Left lung (tissue), 10 donors: ENCODE results near the gene GTF2A1. TPM values are rescaled to one million over a fixed set of nuclear protein-coding genes. Genes with fewer than 3 reads are reported as not detected.
A peak's percentile ranks its signal among the peaks of the same experiment; 100 is the strongest.

Experiments
- ATAC-seq: fragments of 200-7000 bp; cut with Tn5 transposase; one replicate; pipeline ENCODE4 v1.9.1; 2020; ENCODE audit warnings: moderate library complexity
- DNase-seq, 4 donors: peaks; one replicate each; pipeline ENCODE4 v3.0.0-alpha.2; 2013 to 2020
- H3K27ac ChIP-seq, 2 donors: fragments of 200-600 bp; sonication (generic) in 1 of 2; one replicate each; pipeline versions ENCODE4 v1.5.0 to v1.8.0; 2020 to 2021
- H3K27me3 ChIP-seq, 2 donors: fragments of 200-600 bp; sonication (generic) in 1 of 2; one replicate each; pipeline versions ENCODE4 v1.5.0 to v1.8.0; 2020 to 2021
- H3K36me3 ChIP-seq, 2 donors: fragments of 200-600 bp; sonication (generic) in 1 of 2; one replicate each; pipeline versions ENCODE4 v1.5.0 to v1.8.0; 2020 to 2021
- H3K4me1 ChIP-seq, 2 donors: fragments of 200-600 bp; one replicate each; pipeline ENCODE4 v1.8.0; 2021
- H3K4me3 ChIP-seq, 2 donors: fragments of 200-600 bp; sonication (generic) in 1 of 2; one replicate each; pipeline versions ENCODE4 v1.5.0 to v1.8.0; 2020 to 2021; ENCODE audit warnings: mild to moderate bottlenecking in 1 of 2
- H3K9me3 ChIP-seq, 2 donors: fragments of 200-600 bp; sonication (generic) in 1 of 2; one replicate each; pipeline versions ENCODE4 v1.5.0 to v1.8.0; 2020 to 2021
- intact Hi-C, 2 donors: fragments of 100-400 bp; cut with DNase I; formaldehyde crosslinking; loops; one replicate each; pipeline versions ENCODE4 v1.11.2 to v1.14.2; 2022
- polyA plus RNA-seq, 6 donors: library from polyadenylated mRNA; unstranded; fragments of 120-200 nt; gene quantifications; one replicate each; pipeline ENCODE4 v1.2.1, GENCODE V29; 2013; ENCODE audit not compliant: insufficient read length in 6 of 6
- total RNA-seq, 2 donors: library from RNA; stranded (reverse); fragmentation: NEBNext Ultra II Directional; extraction: Animal tissue kit (Norgen Biotek cat#: 25700); gene quantifications; one replicate each; pipeline ENCODE4 v1.2.1, GENCODE V29; 2021
- TF ChIP-seq, protein P1 (sequence below), 2 donors: fragments of 200-600 bp; sonication (generic) in 1 of 2; IDR thresholded peaks; one replicate each; pipeline versions ENCODE4 v1.5.0 to v1.8.0; 2021; ENCODE audit warnings: antibody characterized with exemption in 2 of 2
- donor health status: DM: no; HTN: yes; CAD: no.
- donor health status: DM: no; HTN: no; CAD: no.

GTF2A1 gene
- total and polyA plus RNA-seq, 8 donors, result 26.0 to 41.8 (median 33.3) TPM

DNA sequence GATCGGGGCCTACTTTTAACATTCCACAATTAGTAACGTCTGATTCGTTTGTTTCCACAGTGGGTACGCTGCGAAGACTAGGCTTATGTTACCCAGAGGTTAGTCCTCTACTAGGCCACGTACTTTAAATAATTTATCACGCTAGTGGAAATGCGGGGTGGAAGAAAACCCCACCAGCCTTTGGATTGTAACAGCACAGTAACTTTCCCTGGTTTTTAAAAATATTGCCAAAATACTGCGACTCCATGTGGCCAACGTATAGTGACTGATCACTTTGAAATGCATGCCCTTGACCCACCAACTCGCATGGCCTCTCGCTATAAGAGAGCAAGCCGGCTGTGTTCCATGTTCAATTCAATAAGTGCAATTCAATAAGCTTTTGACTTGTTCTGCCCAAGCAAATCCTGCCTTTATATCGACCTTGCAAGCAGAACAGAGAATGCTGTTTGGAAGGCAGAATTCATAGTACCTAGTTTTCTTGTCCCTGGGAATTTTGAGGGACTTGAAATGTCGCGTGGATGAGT is 882 bp upstream of the GTF2A1 start:
- ATAC-seq, result no peak
- intact Hi-C loops, result no loop called here
- peak overlapping the region; percentile 47 to 64 for H3K4me3 ChIP-seq
- no peaks in the 10 kb centered on the region for H3K27me3 ChIP-seq
- H3K27ac ChIP-seq, result peak overlapping the region; percentile 100
- no peaks in the 10 kb centered on the region for H3K9me3 ChIP-seq
- TF ChIP-seq, protein P1, sequence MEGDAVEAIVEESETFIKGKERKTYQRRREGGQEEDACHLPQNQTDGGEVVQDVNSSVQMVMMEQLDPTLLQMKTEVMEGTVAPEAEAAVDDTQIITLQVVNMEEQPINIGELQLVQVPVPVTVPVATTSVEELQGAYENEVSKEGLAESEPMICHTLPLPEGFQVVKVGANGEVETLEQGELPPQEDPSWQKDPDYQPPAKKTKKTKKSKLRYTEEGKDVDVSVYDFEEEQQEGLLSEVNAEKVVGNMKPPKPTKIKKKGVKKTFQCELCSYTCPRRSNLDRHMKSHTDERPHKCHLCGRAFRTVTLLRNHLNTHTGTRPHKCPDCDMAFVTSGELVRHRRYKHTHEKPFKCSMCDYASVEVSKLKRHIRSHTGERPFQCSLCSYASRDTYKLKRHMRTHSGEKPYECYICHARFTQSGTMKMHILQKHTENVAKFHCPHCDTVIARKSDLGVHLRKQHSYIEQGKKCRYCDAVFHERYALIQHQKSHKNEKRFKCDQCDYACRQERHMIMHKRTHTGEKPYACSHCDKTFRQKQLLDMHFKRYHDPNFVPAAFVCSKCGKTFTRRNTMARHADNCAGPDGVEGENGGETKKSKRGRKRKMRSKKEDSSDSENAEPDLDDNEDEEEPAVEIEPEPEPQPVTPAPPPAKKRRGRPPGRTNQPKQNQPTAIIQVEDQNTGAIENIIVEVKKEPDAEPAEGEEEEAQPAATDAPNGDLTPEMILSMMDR (IDR thresholded peaks at IDR 0.05), result no peak
- no peaks in the 10 kb centered on the region for H3K36me3 ChIP-seq
- H3K4me1 ChIP-seq, result peaks cover 0 to 36% of the 10 kb centered on the region in 2 donors
- no peak for DNase-seq

GRCh38 chr14:81220580-81220829 is 254 bp downstream of the GTF2A1 start:
- H3K27ac ChIP-seq, result peak overlapping the region; percentile 100
- peak overlapping the region; percentile 48 to 64 for H3K4me3 ChIP-seq
- ATAC-seq (no peak), DNase-seq (no peak)
- TF ChIP-seq, protein P1 (IDR thresholded peaks at IDR 0.05), result no peak
- no peaks in the 10 kb centered on the region for H3K27me3 ChIP-seq
- peaks cover 2 to 8% of the 10 kb centered on the region in 2 donors for H3K36me3 ChIP-seq
- H3K9me3 ChIP-seq, result no peaks in the 10 kb centered on the region
- H3K4me1 ChIP-seq, result peaks cover 0 to 36% of the 10 kb centered on the region in 2 donors
- intact Hi-C loops, result no loop called here

- TF ChIP-seq, protein P1 (IDR thresholded peaks at IDR 0.05), result no peak
- peaks cover 5 to 13% of the 10 kb centered on the region in 2 donors for H3K36me3 ChIP-seq
- H3K4me1 ChIP-seq, result peaks cover 0 to 36% of the 10 kb centered on the region in 2 donors
- DNase-seq, result peak; percentile 40 to 89 (median 50)
- peak overlapping the region; percentile 100 for H3K27ac ChIP-seq
- H3K4me3 ChIP-seq, result peak overlapping the region; percentile 56 to 64
- peak; percentile 6 for ATAC-seq
- no peaks in the 10 kb centered on the region for H3K9me3 ChIP-seq
- no peaks in the 10 kb centered on the region for H3K27me3 ChIP-seq
- intact Hi-C loops, result no loop called here
These were observed 790 bp downstream of the GTF2A1 start for GRCh38 chr14:81219759-81220579.

GRCh38 chr14:81219210-81219758 is 1.5 kb downstream of the GTF2A1 start:
- intact Hi-C loops, result no loop called here
- DNase-seq, result peak; percentile 92 to 97 (median 94)
- Histone ChIP-seq H3K27ac (peak overlapping the region; percentile 100), H3K27me3 (no peaks in the 10 kb centered on the region), H3K9me3 (no peaks in the 10 kb centered on the region), H3K36me3 (peaks cover 5 to 20% of the 10 kb centered on the region in 2 donors), H3K4me3 (peak overlapping the region; percentile 56 to 64), H3K4me1 (peaks cover 0 to 36% of the 10 kb centered on the region in 2 donors)
- TF ChIP-seq, protein P1 (IDR thresholded peaks at IDR 0.05), result no peak
- ATAC-seq, result peak; percentile 77

DNA sequence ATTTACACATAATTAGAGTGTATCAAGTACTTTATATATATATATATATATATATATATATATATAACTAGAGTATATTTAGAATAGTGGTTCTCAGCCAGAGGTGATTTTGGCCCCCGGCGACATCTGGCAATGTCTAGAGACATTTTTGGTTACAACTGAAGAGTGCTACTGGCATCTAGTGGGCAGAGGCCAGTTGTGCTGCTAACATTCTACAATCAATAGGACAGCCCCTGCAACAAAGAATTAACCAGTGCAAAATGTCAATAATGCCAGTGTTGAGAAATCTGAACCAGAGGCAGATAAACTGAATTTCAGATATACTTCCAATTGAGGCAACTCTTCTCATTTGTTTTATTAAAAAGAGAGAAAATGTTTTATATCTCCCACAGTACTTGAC is 8.9 kb downstream of the GTF2A1 start:
- TF ChIP-seq, protein P1 (IDR thresholded peaks at IDR 0.05), result peak in 1 of 2 donors; percentile 17
- ATAC-seq, result peak; percentile 48
- no peak overlapping the region for H3K27ac ChIP-seq
- H3K4me3 ChIP-seq, result no peak overlapping the region
- no peaks in the 10 kb centered on the region for H3K27me3 ChIP-seq
- H3K36me3 ChIP-seq, result peaks cover 5 to 78% of the 10 kb centered on the region in 2 donors
- DNase-seq, result peak in 1 of 4 donors; percentile 30
- intact Hi-C loops, result no loop called here
- no peaks in the 10 kb centered on the region for H3K9me3 ChIP-seq
- peaks cover 0 to 36% of the 10 kb centered on the region in 2 donors for H3K4me1 ChIP-seq
